LNCaP clone FGC (cell line): ENCODE measurements around the gene TEX29.

Experiments
- DNase-seq: peaks from one replicate; pipeline ENCODE4 v3.0.0-alpha.2; 2011; ENCODE audit warnings: low read depth
- H3K4me3 ChIP-seq: 2 replicates; pipeline ENCODE4 v1.5.1; 2011; ENCODE audit warnings: mild to moderate bottlenecking, low read depth, low read length, control low read depth
- CTCF ChIP-seq: IDR thresholded peaks from 2 replicates; pipeline ENCODE4 v1.5.1; 2012; ENCODE audit warnings: mild to moderate bottlenecking; ENCODE audit not compliant: control insufficient read depth, insufficient read depth; ENCODE audit errors: extremely low read depth

The TEX29 gene

GRCh38 chr13:111365149-111366005, 44.9 kb downstream of the TEX29 start:
- no peak for DNase-seq
- H3K4me3 ChIP-seq = no peak overlapping the region
- TF ChIP-seq CTCF = no peak

DNA sequence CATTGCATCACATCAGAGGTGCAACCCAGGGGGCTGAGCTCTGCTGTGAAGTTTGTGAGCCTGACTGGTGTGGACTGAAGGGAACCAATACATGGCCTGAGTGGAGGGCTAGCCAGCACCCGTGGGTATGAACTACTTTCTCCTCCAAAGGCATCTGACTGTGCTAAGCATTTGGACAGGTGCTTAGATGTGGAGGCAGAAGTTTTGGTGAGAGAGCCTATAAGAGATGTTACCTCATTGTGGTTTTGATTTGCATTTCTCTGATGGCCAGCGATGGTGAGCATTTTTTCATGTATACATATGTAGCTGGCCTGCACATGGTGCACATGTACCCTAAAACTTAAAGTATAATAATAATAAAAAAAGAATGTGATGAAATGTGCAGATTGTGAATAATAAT, 46.9 kb downstream of the TEX29 start:
- H3K4me3 ChIP-seq = no peak overlapping the region
- TF ChIP-seq CTCF = no peak
- no peak for DNase-seq

DNA sequence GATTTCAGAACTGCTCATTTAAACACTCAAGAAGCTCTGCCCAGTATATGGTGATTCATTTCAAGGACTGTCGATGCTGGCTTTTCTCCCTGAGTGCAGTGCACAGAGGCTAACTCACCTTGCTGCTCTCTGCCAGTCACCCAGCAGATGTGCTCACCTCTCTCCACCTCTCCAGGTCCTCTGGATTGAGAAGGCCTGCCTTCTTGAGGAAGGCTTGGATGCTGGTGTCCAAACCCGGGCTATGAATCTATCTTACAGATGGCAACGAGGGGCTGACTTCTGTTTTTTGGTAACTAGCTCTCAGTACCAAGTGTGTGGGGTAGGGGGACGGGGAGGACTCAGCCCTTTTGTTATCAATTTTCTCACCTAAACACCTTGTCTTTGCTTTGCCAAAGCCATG, 47.6 kb downstream of the TEX29 start:
- no peak for TF ChIP-seq CTCF
- no peak for DNase-seq
- no peak overlapping the region for H3K4me3 ChIP-seq

GRCh38 chr13:111370147-111370546, 49.7 kb downstream of the TEX29 start:
- H3K4me3 ChIP-seq = no peak overlapping the region
- TF ChIP-seq CTCF = no peak
- no peak for DNase-seq

DNA sequence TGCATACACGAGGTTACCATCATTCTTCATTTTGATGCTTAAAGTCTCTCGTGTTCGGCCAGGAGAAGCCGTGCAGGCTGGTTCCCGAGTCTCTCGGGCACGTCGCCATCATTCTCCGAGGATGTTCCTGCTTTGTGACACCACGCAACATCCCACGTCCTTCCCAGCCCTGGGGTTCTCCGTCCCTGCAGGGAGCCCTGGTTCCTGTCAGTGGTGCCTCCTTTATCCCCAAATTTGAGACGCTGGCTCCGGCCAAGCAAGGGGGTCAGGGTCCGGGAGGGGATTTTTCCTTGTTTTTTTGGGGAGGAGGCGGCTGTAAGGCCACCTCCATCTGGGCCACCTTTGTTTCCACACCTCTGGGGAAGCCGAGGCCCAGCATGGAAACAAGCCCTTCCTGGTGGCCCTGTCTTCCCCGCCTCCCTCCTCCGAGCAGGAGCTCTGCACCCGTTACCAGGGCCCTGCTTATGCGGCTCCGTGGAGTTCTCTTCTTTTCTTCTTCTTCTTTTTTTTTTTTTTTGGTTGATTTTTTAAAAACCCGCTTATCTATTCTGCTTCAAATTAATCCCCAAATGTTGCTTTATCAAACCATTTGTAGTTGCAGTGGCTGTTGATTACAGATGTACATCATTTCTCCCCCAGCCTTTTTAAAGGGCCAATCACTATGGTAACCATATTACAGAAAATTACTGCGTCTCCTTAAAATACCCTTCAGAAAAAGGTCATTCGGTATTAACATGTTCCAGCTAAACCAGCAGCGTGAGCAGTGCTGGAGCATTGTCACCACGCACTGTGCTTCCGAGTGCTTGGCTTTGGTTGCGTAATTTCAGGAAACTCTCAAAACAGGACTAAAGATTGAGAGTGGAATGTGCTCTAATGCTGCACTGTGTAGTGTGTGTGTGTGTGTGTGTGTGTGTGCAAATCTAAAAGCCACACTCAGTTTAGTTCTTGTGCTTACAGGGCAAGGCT, 50.4 kb downstream of the TEX29 start:
- H3K4me3 ChIP-seq = no peak overlapping the region
- no peak for DNase-seq
- TF ChIP-seq CTCF = no peak

DNA sequence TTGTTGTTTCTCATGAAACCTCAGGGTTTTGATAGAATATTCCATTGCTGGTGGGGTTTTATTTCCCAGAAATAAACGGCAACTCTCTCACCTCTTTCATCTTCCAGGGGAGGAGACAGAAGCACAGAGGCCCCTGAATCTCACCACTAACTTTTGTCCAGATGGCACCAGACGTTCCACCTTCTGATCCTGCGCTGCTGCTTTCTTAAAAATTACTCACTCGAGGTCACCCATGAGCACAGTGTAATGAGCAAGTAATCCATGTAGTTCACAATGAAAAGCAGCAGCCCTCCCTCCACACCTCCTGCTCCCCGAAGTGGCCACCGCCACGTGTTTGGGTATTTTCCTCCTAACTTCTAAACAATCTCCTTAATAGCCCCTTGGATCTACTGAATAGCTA, 51.3 kb downstream of the TEX29 start:
- H3K4me3 ChIP-seq = no peak overlapping the region
- TF ChIP-seq CTCF = no peak
- no peak for DNase-seq
